Hematopoietic multipotent progenitor cell (in vitro differentiated cells): ENCODE data around the gene UBE2D1. TPM values are rescaled to one million over a fixed set of nuclear protein-coding genes. Genes with fewer than 3 reads are reported as not detected.
"Not testable (repeated sequence)": the region's sequence is repeated elsewhere in the genome, so short reads cannot be mapped to it uniquely, and the experiment has no call there.

ENCODE experiments used
- DNase-seq, 3 donors: peaks; one replicate each; pipeline ENCODE4 v3.0.0-alpha.2; 2011 to 2015; ENCODE audit warnings: low read depth in 2 of 3, low spot score in 2 of 3
- total RNA-seq: library from RNA; depleted of rRNA; stranded (reverse); fragments of >200 nt; gene quantifications from one replicate; pipeline ENCODE4 v1.2.3, GENCODE V29; 2012

Gene UBE2D1
- total RNA-seq, 1 donor, result 12.7 TPM

- DNase-seq, result no peak
Measured at GRCh38 chr10:58372607-58373441, 38.0 kb downstream of the UBE2D1 start.

- DNase-seq, result no peak
Measured at GRCh38 chr10:58373442-58373827, 38.6 kb downstream of the UBE2D1 start.

- DNase-seq, result no peak
Measured at GRCh38 chr10:58382489-58382995, 47.7 kb downstream of the UBE2D1 start.

- peak; percentile 44 to 91 (median 76) for DNase-seq
Measured at GRCh38 chr10:58384095-58384494, 49.3 kb downstream of the UBE2D1 start.

GRCh38 chr10:58384544-58384998 is 49.8 kb downstream of the UBE2D1 start:
- peak in 1 of 3 donors; percentile 55 for DNase-seq

- DNase-seq, result peak; percentile 92 to 96 (median 95)
Measured at GRCh38 chr10:58384999-58385783, 50.4 kb downstream of the UBE2D1 start, which contains the start of gene TFAM. TSS of gene TFAM (plus strand) at chr10:58385410. CDS start at chr10:58385548, 138 bp downstream.

- peak in 1 of 3 donors; percentile 6 for DNase-seq
Measured at GRCh38 chr10:58385784-58386112, 50.9 kb downstream of the UBE2D1 start.

GRCh38 chr10:58389024-58389423 is 54.2 kb downstream of the UBE2D1 start:
- no peak for DNase-seq

- no peak for DNase-seq
Measured at GRCh38 chr10:58393317-58393716, 58.5 kb downstream of the UBE2D1 start.

GRCh38 chr10:58394471-58394870 is 59.7 kb downstream of the UBE2D1 start:
- no peak for DNase-seq

- DNase-seq, result no peak
Measured at GRCh38 chr10:58396057-58396456, 61.3 kb downstream of the UBE2D1 start.

GRCh38 chr10:58397830-58398229 is 63.0 kb downstream of the UBE2D1 start:
- no peak for DNase-seq

GRCh38 chr10:58399410-58399809 is 64.6 kb downstream of the UBE2D1 start:
- DNase-seq, result no peak

GRCh38 chr10:58400609-58401008 is 65.8 kb downstream of the UBE2D1 start:
- DNase-seq, result no peak

GRCh38 chr10:58404001-58404400 is 69.2 kb downstream of the UBE2D1 start:
- DNase-seq, result no peak

GRCh38 chr10:58409956-58410610 is 75.3 kb downstream of the UBE2D1 start:
- DNase-seq, result no peak

GRCh38 chr10:58412502-58412961 is 77.7 kb downstream of the UBE2D1 start:
- DNase-seq, result no peak

- DNase-seq, result peak in 1 of 3 donors; percentile 21
Measured at GRCh38 chr10:58414270-58415041, 79.7 kb downstream of the UBE2D1 start.

GRCh38 chr10:58415757-58416156 is 81.0 kb downstream of the UBE2D1 start:
- DNase-seq, result no peak

- DNase-seq, result not testable (repeated sequence)
Measured at GRCh38 chr10:58417902-58418301, 83.1 kb downstream of the UBE2D1 start.
